Measurements from ENCODE around the gene DOK6. TPM values are rescaled to one million over a fixed set of nuclear protein-coding genes. Genes with fewer than 3 reads are reported as not detected.

Gene DOK6
- total and polyA plus RNA-seq, 2 of the 13 experiments (the other 11 are each of a cell fraction or from before 2014, with no cell fraction given) = 17.0 to 17.2 TPM

GRCh38 chr18:69400253-69400975, at the start of gene DOK6 (continued):
- TF ChIP-seq BRF2 (CRISPR knock-in tag; IDR thresholded peaks at IDR 0.05) (no peak), THAP11 (CRISPR knock-in tag; IDR thresholded peaks at IDR 0.05) (peak; percentile 57; the same call in 1 of the 2 replicates), ZNF800 (CRISPR knock-in tag; IDR thresholded peaks at IDR 0.05) (peak; percentile 96), GATA4 (IDR thresholded peaks at IDR 0.05; ENCODE audit: borderline replicate concordance, low read depth) (peak; percentile 41; the same call in 1 of the 2 replicates), MTA3 (CRISPR knock-in tag; IDR thresholded peaks at IDR 0.05) (no peak), ZNF720 (CRISPR knock-in tag; IDR thresholded peaks at IDR 0.05) (no peak), ZFP1 (CRISPR knock-in tag; IDR thresholded peaks at IDR 0.05) (no peak), ZSCAN22 (CRISPR knock-in tag; IDR thresholded peaks at IDR 0.05) (no peak), ZSCAN5A (CRISPR knock-in tag; IDR thresholded peaks at IDR 0.05; ENCODE audit: borderline replicate concordance) (peak; percentile 81; the same call in 1 of the 2 replicates), ATF4 (CRISPR knock-in tag; IDR thresholded peaks at IDR 0.05) (no peak), ZNF607 (CRISPR knock-in tag; IDR thresholded peaks at IDR 0.05; ENCODE audit: borderline replicate concordance) (no peak; the same call in 1 of the 2 replicates), KDM3A (CRISPR knock-in tag; IDR thresholded peaks at IDR 0.05; ENCODE audit: low read depth) (0 out of 2 replicates have a peak, but pooled peaks have one; percentile 19), ZNF264 (CRISPR knock-in tag; IDR thresholded peaks at IDR 0.05) (peak; percentile 58), ZNF816 (CRISPR knock-in tag; IDR thresholded peaks at IDR 0.05; ENCODE audit: borderline replicate concordance) (0 out of 2 replicates have a peak, but pooled peaks have one; percentile 20), PBX2 (CRISPR knock-in tag; IDR thresholded peaks at IDR 0.05) (no peak), SATB2 (CRISPR knock-in tag; IDR thresholded peaks at IDR 0.05) (no peak), ZNF761 (CRISPR knock-in tag; conservative IDR thresholded peaks at IDR 0.05) (no peak), ZFP37 (CRISPR knock-in tag; IDR thresholded peaks at IDR 0.05; ENCODE audit: borderline replicate concordance) (peak; percentile 82; the same call in 1 of the 2 replicates), CCDC6 (CRISPR knock-in tag; IDR thresholded peaks at IDR 0.05) (no peak; the same call in 1 of the 2 replicates), PHF21A (CRISPR knock-in tag; IDR thresholded peaks at IDR 0.05) (peak; percentile 77)
